ENCODE measurements around the gene AADAC.
"Not testable (repeated sequence)": the region's sequence is repeated elsewhere in the genome, so short reads cannot be mapped to it uniquely, and the experiment has no call there.

DNA sequence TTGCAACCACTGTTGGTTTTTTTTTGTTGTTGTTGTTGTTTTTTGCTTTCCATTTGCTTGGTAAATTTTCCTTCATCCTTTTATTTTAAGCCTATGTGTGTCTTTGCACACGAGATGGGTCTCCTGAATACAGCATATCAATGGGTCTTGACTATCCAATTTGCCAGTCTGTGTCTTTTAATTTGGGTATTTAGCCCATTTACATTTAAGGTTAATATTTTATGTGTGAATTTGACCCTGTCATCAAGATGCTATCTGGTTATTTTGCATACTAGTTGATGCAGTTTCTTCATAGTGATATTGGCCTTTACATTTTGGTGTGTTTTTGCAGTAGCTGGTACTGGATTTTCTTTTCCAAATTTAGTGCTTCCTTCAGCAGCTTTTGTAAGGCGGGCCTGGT, 36.1 kb downstream of the AADAC start:
- not testable (repeated sequence) for TF ChIP-seq ZNF383 (CRISPR knock-in tag; IDR thresholded peaks at IDR 0.05; ENCODE audit: borderline replicate concordance)
- TF ChIP-seq, protein P1, sequence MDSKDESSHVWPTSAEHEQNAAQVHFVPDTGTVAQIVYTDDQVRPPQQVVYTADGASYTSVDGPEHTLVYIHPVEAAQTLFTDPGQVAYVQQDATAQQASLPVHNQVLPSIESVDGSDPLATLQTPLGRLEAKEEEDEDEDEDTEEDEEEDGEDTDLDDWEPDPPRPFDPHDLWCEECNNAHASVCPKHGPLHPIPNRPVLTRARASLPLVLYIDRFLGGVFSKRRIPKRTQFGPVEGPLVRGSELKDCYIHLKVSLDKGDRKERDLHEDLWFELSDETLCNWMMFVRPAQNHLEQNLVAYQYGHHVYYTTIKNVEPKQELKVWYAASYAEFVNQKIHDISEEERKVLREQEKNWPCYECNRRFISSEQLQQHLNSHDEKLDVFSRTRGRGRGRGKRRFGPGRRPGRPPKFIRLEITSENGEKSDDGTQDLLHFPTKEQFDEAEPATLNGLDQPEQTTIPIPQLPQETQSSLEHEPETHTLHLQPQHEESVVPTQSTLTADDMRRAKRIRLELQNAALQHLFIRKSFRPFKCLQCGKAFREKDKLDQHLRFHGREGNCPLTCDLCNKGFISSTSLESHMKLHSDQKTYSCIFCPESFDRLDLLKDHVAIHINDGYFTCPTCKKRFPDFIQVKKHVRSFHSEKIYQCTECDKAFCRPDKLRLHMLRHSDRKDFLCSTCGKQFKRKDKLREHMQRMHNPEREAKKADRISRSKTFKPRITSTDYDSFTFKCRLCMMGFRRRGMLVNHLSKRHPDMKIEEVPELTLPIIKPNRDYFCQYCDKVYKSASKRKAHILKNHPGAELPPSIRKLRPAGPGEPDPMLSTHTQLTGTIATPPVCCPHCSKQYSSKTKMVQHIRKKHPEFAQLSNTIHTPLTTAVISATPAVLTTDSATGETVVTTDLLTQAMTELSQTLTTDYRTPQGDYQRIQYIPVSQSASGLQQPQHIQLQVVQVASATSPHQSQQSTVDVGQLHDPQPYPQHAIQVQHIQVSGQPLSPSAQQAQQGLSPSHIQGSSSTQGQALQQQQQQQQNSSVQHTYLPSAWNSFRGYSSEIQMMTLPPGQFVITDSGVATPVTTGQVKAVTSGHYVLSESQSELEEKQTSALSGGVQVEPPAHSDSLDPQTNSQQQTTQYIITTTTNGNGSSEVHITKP (CRISPR knock-in tag; IDR thresholded peaks at IDR 0.05; ENCODE audit: low read depth) = not testable (repeated sequence)
